CD4-positive, alpha-beta T cell treated with Interleukin-4 for 1 hour (primary cell): ENCODE results near the gene FTH1.

ENCODE experiments used
- DNase-seq, 2 donors: peaks; one replicate each; pipeline ENCODE4 v3.0.0-alpha.2; 2020 to 2022

FTH1 gene

GRCh38 chr11:61947486-61948210 is 19.8 kb downstream of the FTH1 start:
- DNase-seq: peak; percentile 72 to 76

GRCh38 chr11:61946894-61947293 is 20.5 kb downstream of the FTH1 start:
- DNase-seq: no peak

GRCh38 chr11:61945191-61945590 is 22.2 kb downstream of the FTH1 start:
- DNase-seq: no peak

- DNase-seq: no peak
Measured at GRCh38 chr11:61940466-61940865, 27.0 kb downstream of the FTH1 start.

GRCh38 chr11:61935861-61936260 is 31.6 kb downstream of the FTH1 start:
- no peak for DNase-seq

- no peak for DNase-seq
Measured at GRCh38 chr11:61930933-61931332, 36.5 kb downstream of the FTH1 start.

- no peak for DNase-seq
Measured at GRCh38 chr11:61928606-61929005, 38.8 kb downstream of the FTH1 start.

- DNase-seq: no peak
Measured at GRCh38 chr11:61927501-61927900, 39.9 kb downstream of the FTH1 start.

- DNase-seq: no peak
Measured at GRCh38 chr11:61926235-61926634, 41.2 kb downstream of the FTH1 start.

- DNase-seq: no peak
Measured at GRCh38 chr11:61925736-61926135, 41.7 kb downstream of the FTH1 start.

GRCh38 chr11:61924064-61924455 is 43.4 kb downstream of the FTH1 start:
- no peak for DNase-seq

- no peak for DNase-seq
Measured at GRCh38 chr11:61923166-61924063, 44.0 kb downstream of the FTH1 start.

GRCh38 chr11:61922539-61922938 is 44.9 kb downstream of the FTH1 start:
- peak in 1 of 2 donors; percentile 39 for DNase-seq

- no peak for DNase-seq
Measured at GRCh38 chr11:61921446-61921845, 46.0 kb downstream of the FTH1 start.

- peak in 1 of 2 donors; percentile 7 for DNase-seq
Measured at GRCh38 chr11:61919705-61920631, 47.5 kb downstream of the FTH1 start.

- peak in 1 of 2 donors; percentile 9 for DNase-seq
Measured at GRCh38 chr11:61918938-61919704, 48.3 kb downstream of the FTH1 start.

- no peak for DNase-seq
Measured at GRCh38 chr11:61918251-61918937, 49.0 kb downstream of the FTH1 start.

GRCh38 chr11:61917334-61918109 is 49.9 kb downstream of the FTH1 start, which contains the start of gene RAB3IL1:
RAB3IL1 (minus strand) TSS chr11:61917566; CDS start chr11:61917367, 199 bp downstream.
- peak in 1 of 2 donors; percentile 7 for DNase-seq

- no peak for DNase-seq
Measured at GRCh38 chr11:61916737-61917333, 50.6 kb downstream of the FTH1 start.
